ENCODE data around the gene MAPK14. TPM values are rescaled to one million over a fixed set of nuclear protein-coding genes. Genes with fewer than 3 reads are reported as not detected.

MAPK14 gene
- total RNA-seq, 1 experiment from 2014 or later = 60.9 TPM

- BruUV-seq (replicated peaks) = no TSS peak
- no peaks in the 10 kb centered on the region for H3K27me3 Mint-ChIP-seq (ENCODE audit: unreplicated experiment)
- H3K36me3 Mint-ChIP-seq (ENCODE audit: insufficient read depth, unreplicated experiment) = peaks cover 8% of the 10 kb centered on the region
- CTCF ChIA-PET = no interaction called here
- no peak for DNase-seq
- TF ChIP-seq CTCF (IDR thresholded peaks at IDR 0.05; ENCODE audit: unreplicated experiment) = no peak
- H3K4me1 Mint-ChIP-seq (ENCODE audit: low read depth, unreplicated experiment) = peaks cover 2% of the 10 kb centered on the region
- no peaks in the 10 kb centered on the region for H3K9me3 Mint-ChIP-seq (ENCODE audit: low read depth, unreplicated experiment)
- no peak overlapping the region for H3K4me3 Mint-ChIP-seq (ENCODE audit: low read depth, unreplicated experiment)
- H3K27ac Mint-ChIP-seq (ENCODE audit: unreplicated experiment) = no peak overlapping the region
- intact Hi-C loops (cut with micrococcal nuclease; ENCODE audit: unreplicated experiment) = no loop called here
These were observed 74.1 kb downstream of the MAPK14 start for GRCh38 chr6:36101691-36102090.

GRCh38 chr6:36102853-36103252 lies 75.2 kb downstream of the MAPK14 start:
- intact Hi-C loops (cut with micrococcal nuclease; ENCODE audit: unreplicated experiment) = no loop called here
- DNase-seq = no peak
- CTCF ChIA-PET = interaction anchor here (1.2 to 2.2 kb wide), 2 partner anchors 8 to 75 kb away, joined by 3 to 6 read pairs; partner anchors contain the start of gene MAPK14
- no peak for TF ChIP-seq CTCF (IDR thresholded peaks at IDR 0.05; ENCODE audit: unreplicated experiment)
- Mint-ChIP-seq H3K9me3 (ENCODE audit: low read depth, unreplicated experiment) (no peaks in the 10 kb centered on the region), H3K27ac (ENCODE audit: unreplicated experiment) (no peak overlapping the region), H3K36me3 (ENCODE audit: insufficient read depth, unreplicated experiment) (peaks cover 8% of the 10 kb centered on the region), H3K4me3 (ENCODE audit: low read depth, unreplicated experiment) (no peak overlapping the region), H3K4me1 (ENCODE audit: low read depth, unreplicated experiment) (no peaks in the 10 kb centered on the region), H3K27me3 (ENCODE audit: unreplicated experiment) (no peaks in the 10 kb centered on the region)
- BruUV-seq (replicated peaks) = no TSS peak

- CTCF ChIA-PET = interaction anchor here (0.7 kb wide), 1 partner anchor 1864 kb away, joined by 3 read pairs; no protein-coding TSS in a partner anchor
- no peak for TF ChIP-seq CTCF (IDR thresholded peaks at IDR 0.05; ENCODE audit: unreplicated experiment)
- DNase-seq = no peak
- Mint-ChIP-seq H3K27ac (ENCODE audit: unreplicated experiment) (no peak overlapping the region), H3K27me3 (ENCODE audit: unreplicated experiment) (no peaks in the 10 kb centered on the region), H3K4me1 (ENCODE audit: low read depth, unreplicated experiment) (no peaks in the 10 kb centered on the region), H3K9me3 (ENCODE audit: low read depth, unreplicated experiment) (no peaks in the 10 kb centered on the region), H3K36me3 (ENCODE audit: insufficient read depth, unreplicated experiment) (peaks cover 20% of the 10 kb centered on the region), H3K4me3 (ENCODE audit: low read depth, unreplicated experiment) (no peak overlapping the region)
- BruUV-seq (replicated peaks) = no TSS peak
- intact Hi-C loops (cut with micrococcal nuclease; ENCODE audit: unreplicated experiment) = no loop called here
These were observed 77.2 kb downstream of the MAPK14 start for GRCh38 chr6:36104836-36105235.

GRCh38 chr6:36109092-36109491 lies 81.5 kb downstream of the MAPK14 start:
- no TSS peak for BruUV-seq (replicated peaks)
- H3K36me3 Mint-ChIP-seq (ENCODE audit: insufficient read depth, unreplicated experiment) = peaks cover 19% of the 10 kb centered on the region
- no peaks in the 10 kb centered on the region for H3K27me3 Mint-ChIP-seq (ENCODE audit: unreplicated experiment)

More at GRCh38 chr6:36109092-36109491, 81.5 kb downstream of the MAPK14 start:
- Mint-ChIP-seq H3K9me3 (ENCODE audit: low read depth, unreplicated experiment) (no peaks in the 10 kb centered on the region), H3K27ac (ENCODE audit: unreplicated experiment) (no peak overlapping the region), H3K4me3 (ENCODE audit: low read depth, unreplicated experiment) (no peak overlapping the region), H3K4me1 (ENCODE audit: low read depth, unreplicated experiment) (no peaks in the 10 kb centered on the region)
- CTCF ChIA-PET = no interaction called here
- TF ChIP-seq CTCF (IDR thresholded peaks at IDR 0.05; ENCODE audit: unreplicated experiment) = no peak
- intact Hi-C loops (cut with micrococcal nuclease; ENCODE audit: unreplicated experiment) = no loop called here
- DNase-seq = no peak
